Testis (tissue), 3 donors: ENCODE results near the gene THADA. TPM values are rescaled to one million over a fixed set of nuclear protein-coding genes. Genes with fewer than 3 reads are reported as not detected.
"Not testable (repeated sequence)": the region's sequence is repeated elsewhere in the genome, so short reads cannot be mapped to it uniquely, and the experiment has no call there.

ENCODE experiments used
- DNase-seq: peaks from one replicate; pipeline ENCODE4 v3.0.0-alpha.2; 2019
- H3K27ac ChIP-seq, 2 donors: fragments of 200-600 bp; sonication (generic); one replicate each; pipeline ENCODE4 v1.5.1; 2019
- H3K27me3 ChIP-seq: fragments of 200-600 bp; sonication (generic); one replicate; pipeline ENCODE4 v1.5.1; 2019
- H3K36me3 ChIP-seq: fragments of 200-600 bp; sonication (generic); one replicate; pipeline ENCODE4 v1.5.1; 2017; ENCODE audit warnings: low read depth; ENCODE audit errors: missing control alignments
- H3K4me1 ChIP-seq: fragments of 200-600 bp; sonication (generic); one replicate; pipeline ENCODE4 v1.5.1; 2019
- H3K4me3 ChIP-seq, 2 donors: fragments of 200-600 bp; sonication (generic); one replicate each; pipeline ENCODE4 v1.5.1; 2017 to 2019
- H3K9me3 ChIP-seq: fragments of 200-600 bp; sonication (generic); one replicate; pipeline ENCODE4 v1.5.1; 2017
- CTCF ChIP-seq, 3 experiments: fragments of 450-650 bp in 2 of 3; fragments of 200-600 bp in 1 of 3; sonication (generic) in 1 of 3; IDR thresholded peaks; one replicate each; pipeline ENCODE4 v1.5.1; 2016 to 2019; ENCODE audit warnings: antibody characterized with exemption in 3 of 3, mild to moderate bottlenecking in 2 of 3, moderate library complexity in 1 of 3
- POLR2A ChIP-seq: fragments of 450-650 bp; IDR thresholded peaks from one replicate; pipeline ENCODE4 v1.6.1; 2017; ENCODE audit warnings: antibody characterized with exemption, mild to moderate bottlenecking, moderate library complexity
- WGBS, 2 donors: methylation state at CpG; one replicate each; pipeline ENCODE4 v1.1.5; 2018; 5-methylcytosine and 5-hydroxymethylcytosine counted together
- intact Hi-C: fragments of 100-400 bp; cut with DNase I; formaldehyde crosslinking; loops from one replicate; pipeline ENCODE4 v1.15.1; 2023; ENCODE audit warnings: low total_unique reads
- polyA plus RNA-seq: library from polyadenylated mRNA; stranded (reverse); fragments of 350-450 nt; fragmentation: Illumina TruSeq; extraction: RNeasy Lipid Tissue Mini Kit (QIAGEN cat#74804); gene quantifications from one replicate; pipeline ENCODE4 v1.2.3, GENCODE V29; 2014; ENCODE audit warnings: low read depth, low replicate concordance; ENCODE audit not compliant: insufficient read depth
- total RNA-seq, 2 donors: library from RNA; depleted of rRNA; stranded (reverse); fragments of >200 nt; gene quantifications; one replicate each; pipeline ENCODE4 v1.2.3, GENCODE V29; 2016

THADA gene
- total and polyA plus RNA-seq, 3 donors from 2014 or later, result 29.5 to 43.9 (median 39.5) TPM

- intact Hi-C loops, result no loop called here
- Histone ChIP-seq H3K9me3 (no peaks in the 10 kb centered on the region), H3K27me3 (no peaks in the 10 kb centered on the region), H3K4me1 (no peaks in the 10 kb centered on the region), H3K27ac (no peak overlapping the region), H3K36me3 (no peaks in the 10 kb centered on the region), H3K4me3 (no peak overlapping the region)
- 86 to 91% methylated on average over 7 of the region's 7 CpGs for WGBS, 2 donors
- no peak for TF ChIP-seq POLR2A
- TF ChIP-seq CTCF (IDR thresholded peaks at IDR 0.05), result no peak
- no peak for DNase-seq
Observed at GRCh38 chr2:43387092-43388062, 208.5 kb downstream of the THADA start.

GRCh38 chr2:43386679-43387078 is 209.2 kb downstream of the THADA start:
- H3K36me3 ChIP-seq, H3K4me3 ChIP-seq, H3K27ac ChIP-seq, H3K9me3 ChIP-seq, H3K27me3 ChIP-seq, DNase-seq, H3K4me1 ChIP-seq, intact Hi-C loops: not testable (repeated sequence)
- 90 to 91% methylated on average over 9 of the region's 9 CpGs for WGBS, 2 donors

GRCh38 chr2:43384143-43384542 is 211.7 kb downstream of the THADA start:
- intact Hi-C loops, result no loop called here
- no peak for DNase-seq
- TF ChIP-seq CTCF (IDR thresholded peaks at IDR 0.05), result no peak
- no peak for TF ChIP-seq POLR2A
- Histone ChIP-seq H3K36me3 (no peaks in the 10 kb centered on the region), H3K27me3 (no peaks in the 10 kb centered on the region), H3K4me3 (no peak overlapping the region), H3K27ac (no peak overlapping the region), H3K9me3 (no peaks in the 10 kb centered on the region), H3K4me1 (no peaks in the 10 kb centered on the region)
- 91 to 95% methylated on average over 1 of the region's 1 CpG for WGBS, 2 donors

- DNase-seq, result no peak
- intact Hi-C loops, result no loop called here
- Histone ChIP-seq H3K36me3 (no peaks in the 10 kb centered on the region), H3K27ac (no peak overlapping the region), H3K4me3 (no peak overlapping the region), H3K4me1 (no peaks in the 10 kb centered on the region), H3K27me3 (no peaks in the 10 kb centered on the region), H3K9me3 (no peaks in the 10 kb centered on the region)
- 84 to 88% methylated on average over 2 of the region's 2 CpGs for WGBS, 2 donors
- no peak for TF ChIP-seq POLR2A
- TF ChIP-seq CTCF (IDR thresholded peaks at IDR 0.05), result no peak
Observed at GRCh38 chr2:43383533-43383932, 212.3 kb downstream of the THADA start.

- 89 to 100% methylated on average over 1 of the region's 1 CpG for WGBS, 2 donors
- Histone ChIP-seq H3K4me3 (no peak overlapping the region), H3K27ac (no peak overlapping the region), H3K27me3 (no peaks in the 10 kb centered on the region), H3K9me3 (no peaks in the 10 kb centered on the region), H3K4me1 (no peaks in the 10 kb centered on the region), H3K36me3 (no peaks in the 10 kb centered on the region)
- intact Hi-C loops, result no loop called here
- TF ChIP-seq CTCF (IDR thresholded peaks at IDR 0.05) (no peak), POLR2A (no peak)
- no peak for DNase-seq
Observed at GRCh38 chr2:43379494-43379893, 216.3 kb downstream of the THADA start.
